ENCODE data around the gene RBM10. TPM values are rescaled to one million over a fixed set of nuclear protein-coding genes. Genes with fewer than 3 reads are reported as not detected.
A peak's percentile ranks its signal among the peaks of the same experiment; 100 is the strongest.

The RBM10 gene
- total RNA-seq, 1 donor from 2014 or later, result 27.8 TPM

DNA sequence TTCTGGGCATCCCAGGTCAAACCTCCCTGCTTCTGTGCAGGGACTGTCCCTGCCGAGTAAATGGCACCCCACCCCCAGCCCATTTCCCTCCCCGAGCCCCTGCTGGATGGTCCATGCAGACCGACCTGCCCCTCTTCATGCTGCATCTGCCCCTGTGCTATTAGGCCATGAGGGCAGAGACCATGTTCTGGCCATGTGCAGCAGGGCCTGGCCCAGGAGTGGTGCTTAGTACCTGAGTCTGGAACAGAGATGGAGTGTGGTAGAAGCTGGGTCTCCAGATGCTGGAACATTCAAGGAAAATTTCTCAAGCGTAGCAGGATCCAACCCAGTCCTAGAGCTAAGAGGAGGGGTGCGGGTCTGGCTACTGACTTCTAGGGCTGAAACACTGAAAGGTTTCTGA is 33.3 kb downstream of the RBM10 start:
- DNase-seq, result no peak

GRCh38 chrX:47179221-47179927 is 34.4 kb downstream of the RBM10 start:
- no peak for DNase-seq

DNA sequence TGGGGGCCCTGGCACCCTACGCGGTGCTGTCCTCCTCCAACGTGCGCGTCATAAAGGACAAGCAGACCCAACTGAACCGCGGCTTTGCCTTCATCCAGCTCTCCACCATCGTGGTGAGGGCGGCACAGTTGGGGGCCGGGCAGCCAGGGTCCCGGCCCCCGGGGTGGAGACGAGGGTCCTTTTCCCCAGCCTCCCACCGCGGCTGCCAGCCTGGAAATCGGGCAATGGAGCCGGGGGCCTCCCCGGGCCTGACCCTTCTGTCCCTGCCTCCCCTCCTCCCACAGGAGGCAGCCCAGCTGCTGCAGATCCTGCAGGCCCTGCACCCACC is 34.9 kb downstream of the RBM10 start:
- no peak for DNase-seq

GRCh38 chrX:47180346-47180745 is 35.3 kb downstream of the RBM10 start:
- DNase-seq, result no peak

- no peak for DNase-seq
Observed at GRCh38 chrX:47181301-47181700, 36.3 kb downstream of the RBM10 start.

DNA sequence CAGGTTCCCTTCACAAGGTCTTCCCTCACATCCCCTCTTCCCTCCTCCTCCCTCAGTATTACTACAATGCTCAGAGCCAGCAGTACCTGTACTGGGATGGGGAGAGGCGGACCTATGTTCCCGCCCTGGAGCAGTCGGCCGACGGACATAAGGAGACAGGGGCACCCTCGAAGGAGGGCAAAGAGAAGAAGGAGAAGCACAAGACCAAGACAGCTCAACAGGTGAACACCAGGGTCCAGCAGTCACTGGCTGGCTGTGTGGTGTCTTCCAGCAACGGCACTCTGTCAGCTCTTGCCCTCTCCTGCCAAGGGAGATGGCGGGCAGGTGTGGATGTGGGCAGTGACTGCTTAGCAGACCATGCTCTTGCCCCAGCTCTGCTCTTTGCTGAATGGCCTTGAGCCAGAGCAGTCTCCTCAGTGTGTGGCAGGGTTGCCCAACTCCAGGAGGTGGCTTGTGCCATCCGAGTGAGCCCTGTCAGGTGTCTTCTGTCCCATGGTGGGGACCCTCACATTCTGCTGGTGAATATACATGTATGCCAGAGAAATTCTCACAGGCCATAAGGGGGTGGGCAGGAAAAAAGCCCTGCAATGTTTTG is 37.2 kb downstream of the RBM10 start:
- no peak for DNase-seq

GRCh38 chrX:47184486-47184885 is 39.5 kb downstream of the RBM10 start:
- DNase-seq, result no peak

DNA sequence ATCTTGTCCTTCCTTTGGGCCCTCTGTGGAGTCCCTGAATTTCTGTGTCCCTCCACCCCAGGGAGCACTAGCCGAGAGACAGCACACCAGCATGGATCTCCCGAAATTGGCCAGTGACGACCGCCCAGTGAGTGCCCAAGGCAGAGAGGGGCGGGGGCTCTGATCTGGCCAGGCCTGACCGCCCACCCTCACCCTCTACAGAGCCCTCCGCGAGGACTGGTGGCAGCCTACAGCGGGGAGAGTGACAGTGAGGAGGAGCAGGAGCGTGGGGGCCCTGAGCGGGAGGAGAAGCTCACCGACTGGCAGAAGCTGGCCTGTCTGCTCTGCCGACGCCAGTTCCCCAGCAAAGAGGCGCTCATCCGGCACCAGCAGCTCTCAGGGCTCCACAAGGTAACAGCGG is 40.2 kb downstream of the RBM10 start:
- no peak for DNase-seq

DNA sequence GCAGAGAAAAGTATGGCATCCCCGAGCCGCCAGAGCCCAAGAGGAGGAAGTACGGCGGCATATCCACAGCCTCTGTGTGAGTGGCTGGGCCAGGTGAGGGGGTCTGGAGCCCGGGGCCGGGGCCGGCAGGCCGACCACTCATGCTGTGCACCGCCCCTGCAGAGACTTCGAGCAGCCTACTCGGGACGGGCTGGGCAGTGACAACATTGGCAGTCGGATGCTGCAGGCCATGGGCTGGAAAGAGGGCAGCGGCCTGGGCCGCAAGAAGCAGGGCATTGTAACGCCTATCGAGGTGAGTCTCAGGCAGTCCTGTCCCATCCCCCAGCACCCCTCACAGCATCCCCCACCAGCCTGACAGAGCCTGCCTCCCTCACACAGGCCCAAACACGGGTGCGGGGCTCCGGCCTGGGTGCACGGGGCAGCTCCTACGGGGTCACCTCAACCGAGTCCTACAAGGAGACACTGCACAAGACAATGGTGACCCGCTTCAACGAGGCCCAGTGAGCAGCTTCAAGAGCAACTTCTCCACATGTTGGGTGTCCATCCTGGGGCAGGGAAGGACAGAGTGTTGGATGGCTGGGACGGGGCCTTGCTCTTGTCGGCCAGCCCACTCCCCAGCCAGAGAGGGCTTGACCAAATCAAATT is 41.2 kb downstream of the RBM10 start:
- DNase-seq, result no peak

DNA sequence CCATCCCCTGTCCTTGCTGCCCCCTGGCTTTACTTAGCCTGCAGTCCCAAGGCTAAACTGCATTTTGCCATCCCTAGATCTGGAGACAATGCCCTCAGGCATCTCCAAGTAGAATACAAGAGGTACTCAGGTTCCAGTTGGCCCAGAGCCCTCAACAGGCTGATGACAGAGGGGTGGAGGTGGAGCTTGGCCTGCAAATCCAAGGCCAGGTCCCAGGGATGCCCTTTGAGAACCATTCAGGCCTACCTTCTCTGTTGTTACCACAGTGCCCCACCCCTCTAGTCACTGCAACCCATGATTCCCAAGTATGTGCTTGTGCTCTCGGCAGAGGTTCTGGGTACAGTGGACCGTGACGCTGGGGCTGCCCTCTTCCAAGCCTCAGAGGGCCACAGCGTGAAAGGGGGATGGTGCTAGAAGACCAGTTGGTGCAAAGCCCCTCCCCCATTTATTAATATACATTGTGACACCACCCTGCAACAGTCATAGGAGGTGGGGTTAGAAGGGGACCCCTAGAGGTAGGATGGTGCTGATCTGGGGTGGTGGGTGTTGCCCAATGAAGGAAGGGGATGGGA is 42.2 kb downstream of the RBM10 start:
- no peak for DNase-seq

DNA sequence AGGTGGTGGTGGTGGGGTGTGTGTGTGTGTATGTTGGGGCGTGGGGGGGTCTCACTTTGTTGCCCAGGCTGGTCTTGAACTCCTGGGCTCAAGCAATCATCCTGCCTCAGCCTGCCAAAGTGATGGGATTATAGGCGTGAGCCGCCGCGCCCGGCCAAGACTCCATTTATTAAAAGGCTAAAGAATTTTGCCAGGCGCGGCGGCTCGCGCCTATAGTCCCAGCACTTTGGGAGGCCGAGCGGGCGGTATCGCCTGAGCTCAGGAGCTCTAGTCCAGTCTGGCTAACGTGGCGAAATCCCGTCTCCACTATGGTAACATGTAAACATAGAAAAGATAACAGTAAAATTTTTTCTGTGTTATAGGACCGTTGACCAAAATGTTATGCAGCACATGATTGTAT is 44.9 kb downstream of the RBM10 start:
- no peak for DNase-seq

GRCh38 chrX:47190445-47191269 is 45.6 kb downstream of the RBM10 start:
- peak; percentile 94 for DNase-seq

DNA sequence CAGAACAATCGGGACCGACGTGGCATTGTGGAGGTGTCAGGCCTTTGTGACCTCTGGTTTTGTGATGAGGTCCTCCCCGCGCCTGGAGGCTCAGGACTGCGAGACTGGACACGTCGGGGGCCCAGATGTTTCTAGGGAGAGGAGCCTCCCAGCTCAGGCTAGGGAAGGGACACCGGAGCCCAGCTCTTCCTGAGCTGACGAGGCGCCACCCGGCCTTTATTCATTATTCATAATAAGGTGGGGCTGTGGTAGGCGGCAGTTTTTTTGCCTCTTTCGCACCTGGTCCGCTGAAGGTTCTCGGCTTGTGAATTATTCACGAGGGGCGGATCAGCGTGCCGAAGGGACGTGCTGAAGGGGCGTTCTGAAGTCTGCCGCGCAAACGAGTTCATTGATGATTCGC is 46.3 kb downstream of the RBM10 start:
- peak; percentile 13 for DNase-seq

DNA sequence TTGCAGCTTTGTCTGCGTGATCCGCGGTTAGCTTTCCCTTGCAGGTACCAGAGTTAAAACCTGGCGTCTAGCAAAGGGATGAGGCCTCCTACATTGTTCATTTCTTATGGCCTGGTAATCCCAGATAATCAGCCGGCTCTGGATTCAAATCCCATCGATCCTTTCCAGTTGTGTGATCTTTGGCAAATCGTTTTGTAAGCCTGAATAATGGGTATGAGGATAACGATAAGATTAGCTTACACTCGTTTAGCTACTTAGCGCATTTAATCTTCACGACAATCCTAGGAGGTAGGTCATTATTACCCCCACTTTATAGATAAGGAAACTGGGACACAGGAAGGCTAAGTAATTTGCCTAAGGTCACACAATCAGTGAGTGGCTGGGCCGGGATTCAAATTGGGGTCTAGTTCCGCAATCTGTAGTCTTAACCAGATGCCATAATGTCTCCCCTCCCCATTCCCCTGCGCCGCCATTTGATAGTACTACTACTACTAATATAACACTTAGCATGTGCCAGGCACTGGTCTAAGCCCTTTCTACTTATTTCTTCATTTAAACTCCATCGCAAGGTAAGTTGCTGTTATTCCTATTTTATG is 46.9 kb downstream of the RBM10 start:
- no peak for DNase-seq

DNA sequence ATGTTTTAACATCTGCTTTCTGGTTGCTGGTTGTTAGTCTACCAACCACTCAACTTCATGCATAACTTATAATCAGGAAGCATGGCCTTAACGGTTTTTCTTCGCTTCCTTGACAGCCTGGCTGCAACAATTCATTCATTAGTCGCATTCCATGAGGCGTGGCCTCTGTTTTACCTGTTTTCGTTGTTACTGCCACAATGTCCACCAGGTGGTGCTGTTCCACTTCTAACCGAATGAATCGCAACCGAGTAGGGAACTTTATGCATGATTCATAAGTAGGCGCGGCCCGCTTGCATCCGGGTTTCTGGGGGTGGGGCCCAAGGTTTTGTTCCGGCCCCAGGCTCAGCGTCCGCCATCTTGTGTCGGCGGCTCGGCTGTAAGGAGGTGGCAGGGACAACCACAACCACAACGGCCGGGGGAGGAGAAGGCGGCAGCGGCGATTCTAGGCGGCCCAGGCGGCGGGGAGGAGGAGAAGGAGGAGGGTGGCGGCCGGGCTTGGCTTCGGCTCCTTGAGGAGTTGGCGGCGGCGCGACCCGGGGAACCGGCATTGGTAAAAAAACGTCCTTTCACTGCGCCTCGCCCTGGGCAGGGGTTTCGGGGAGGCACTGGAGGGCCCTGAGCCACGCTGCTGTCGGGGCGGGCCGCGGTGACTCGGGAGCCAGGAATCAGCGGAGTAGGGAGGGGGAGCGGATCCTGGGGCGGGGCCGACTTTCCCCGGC is 48.6 kb downstream of the RBM10 start, which contains the start of gene UBA1:
Gene UBA1, plus strand, starts transcription at position 355 of the 719 bp plus-strand sequence. CDS start 4,974 bp downstream, outside the sequence.
- DNase-seq, result peak; percentile 96

- no peak for DNase-seq
Observed at GRCh38 chrX:47194194-47194787, 49.3 kb downstream of the RBM10 start.

DNA sequence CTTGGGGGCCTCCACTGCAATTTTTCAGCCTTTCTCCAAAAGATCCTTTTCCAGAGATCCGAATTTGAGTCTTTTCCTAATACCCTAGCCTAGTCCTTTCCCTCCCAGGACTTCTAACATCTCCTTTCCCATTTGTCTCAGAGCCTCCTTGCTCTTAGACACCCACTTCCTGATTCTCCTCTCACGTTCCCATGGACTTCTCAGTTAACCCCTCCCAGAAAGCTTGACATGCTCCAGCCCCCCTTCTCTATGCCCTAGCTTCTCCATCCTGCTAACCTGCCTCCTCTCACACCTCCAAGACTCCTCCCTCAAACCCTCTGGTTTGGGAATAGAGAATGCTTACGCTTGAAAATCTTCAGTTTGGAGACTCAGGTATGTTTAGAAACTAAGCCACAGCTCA is 51.1 kb downstream of the RBM10 start:
- DNase-seq, result no peak

DNA sequence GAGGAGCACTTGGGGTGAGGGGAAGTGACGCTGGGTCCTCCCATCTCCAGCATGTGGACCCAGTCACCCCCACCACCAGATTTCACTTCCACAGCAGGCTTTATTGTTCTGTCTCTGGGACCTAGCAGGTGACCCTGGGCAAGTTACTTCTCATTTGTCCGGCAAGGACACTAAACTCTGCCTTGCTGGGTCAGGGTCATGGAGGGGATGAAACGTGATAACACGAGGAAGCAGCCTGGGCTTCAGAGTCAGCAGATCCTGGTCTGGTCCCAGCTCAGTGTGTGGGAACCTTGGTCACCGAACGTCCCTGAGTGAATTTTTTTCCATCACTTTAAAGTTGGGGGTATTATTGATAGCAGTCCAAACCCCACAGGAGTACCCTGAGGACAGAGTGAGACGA is 52.5 kb downstream of the RBM10 start:
- no peak for DNase-seq

DNA sequence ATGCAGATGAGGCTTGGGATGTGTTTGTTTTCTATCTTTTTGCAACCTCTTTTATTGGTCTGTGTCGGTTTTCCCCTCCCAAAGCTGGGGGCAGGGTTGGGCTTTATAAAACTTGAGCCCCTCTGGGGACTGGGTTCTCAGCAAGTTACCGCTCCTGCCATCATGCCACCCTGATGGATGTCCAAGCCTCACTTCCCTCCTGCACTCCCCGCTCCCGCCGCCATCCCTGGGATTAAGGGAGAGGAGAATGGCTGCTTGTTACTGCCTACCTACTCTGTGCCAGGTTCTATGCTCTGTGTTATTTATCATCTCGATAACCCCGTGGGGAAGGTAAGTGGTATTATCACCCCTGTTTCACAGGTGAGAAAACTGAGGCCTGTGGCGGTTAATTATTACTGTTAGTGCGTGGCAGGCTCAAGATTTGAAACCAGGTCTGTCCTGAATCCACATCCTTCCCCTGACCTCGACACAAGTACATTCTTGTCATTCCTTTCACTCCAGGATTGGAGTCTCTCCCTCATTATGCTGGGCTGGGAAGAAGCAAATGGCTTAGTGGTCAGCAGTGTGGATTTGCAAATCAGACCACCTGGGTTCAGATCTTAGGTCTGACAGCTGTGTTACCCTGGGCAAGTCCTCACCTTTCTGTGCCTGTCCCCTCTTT is 53.1 kb downstream of the RBM10 start:
- no peak for DNase-seq

DNA sequence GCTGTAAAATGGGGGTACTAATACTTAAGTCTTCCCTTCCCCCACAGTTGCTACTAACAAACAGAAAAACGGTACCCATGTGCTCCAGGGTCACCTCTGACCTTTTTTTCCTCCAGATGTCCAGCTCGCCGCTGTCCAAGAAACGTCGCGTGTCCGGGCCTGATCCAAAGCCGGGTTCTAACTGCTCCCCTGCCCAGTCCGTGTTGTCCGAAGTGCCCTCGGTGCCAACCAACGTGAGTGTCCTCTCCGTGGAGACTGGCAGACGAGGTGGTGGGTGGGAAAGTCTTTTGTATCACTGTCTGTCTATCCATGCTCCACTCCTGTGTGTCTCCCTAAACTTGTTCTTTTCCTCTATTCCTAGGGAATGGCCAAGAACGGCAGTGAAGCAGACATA is 53.7 kb downstream of the RBM10 start:
- no peak for DNase-seq

DNA sequence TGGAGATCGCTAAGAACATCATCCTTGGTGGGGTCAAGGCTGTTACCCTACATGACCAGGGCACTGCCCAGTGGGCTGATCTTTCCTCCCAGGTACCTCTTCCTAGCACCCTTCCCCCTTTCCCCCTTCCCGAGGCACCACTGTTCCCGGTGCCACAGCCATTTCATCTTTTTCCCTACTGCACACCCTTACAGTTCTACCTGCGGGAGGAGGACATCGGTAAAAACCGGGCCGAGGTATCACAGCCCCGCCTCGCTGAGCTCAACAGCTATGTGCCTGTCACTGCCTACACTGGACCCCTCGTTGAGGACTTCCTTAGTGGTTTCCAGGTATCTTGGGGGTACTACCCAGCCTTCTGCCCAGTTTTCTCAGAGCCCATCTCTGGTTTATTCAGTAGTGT is 54.3 kb downstream of the RBM10 start:
- no peak for DNase-seq
